ENCODE measurements around the gene RNASE12.

The RNASE12 gene

DNA sequence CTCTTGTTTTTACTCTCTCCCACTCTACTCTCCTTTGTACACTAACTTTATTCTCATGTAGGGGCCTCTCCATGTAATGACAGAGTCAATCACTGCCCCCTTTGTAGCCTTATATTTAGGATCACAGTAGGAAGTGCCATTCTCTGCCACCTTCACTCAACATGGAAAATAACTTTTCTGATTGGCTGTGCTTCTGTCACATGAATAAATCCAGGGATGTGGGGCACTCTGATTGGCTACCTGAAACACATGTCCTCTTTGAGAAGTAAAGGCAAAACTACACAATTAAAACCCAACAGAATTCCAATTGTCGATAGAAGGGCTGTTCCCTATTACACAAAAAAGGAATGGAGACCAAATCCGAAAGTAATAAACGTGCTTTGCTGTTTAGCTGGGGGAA lies 30.2 kb downstream of the RNASE12 start, which contains the start of gene RNASE9:
TSS of gene RNASE9 (minus strand) at position 87 of the 400 bp plus-strand sequence.
- Mint-ChIP-seq H3K4me1 (no peaks in the 10 kb centered on the region), H3K4me3 (no peak within 1 kb of the TSS), H3K27me3 (no peaks in the 10 kb centered on the region), H3K27ac (ENCODE audit: low read depth) (no peak within 1 kb of the TSS), H3K9me3 (no peaks in the 10 kb centered on the region), H3K36me3 (ENCODE audit: insufficient read depth) (no peaks in the 10 kb centered on the region)
- DNase-seq (ENCODE audit: low spot score in 2 of 2) (no peak), ATAC-seq (replicated peaks; ENCODE audit: extremely low read depth, poor library complexity, severe bottlenecking) (no peak)

- ATAC-seq (replicated peaks; ENCODE audit: extremely low read depth, poor library complexity, severe bottlenecking), result no peak
- H3K36me3 Mint-ChIP-seq (ENCODE audit: insufficient read depth), result no peaks in the 10 kb centered on the region
- H3K4me3 Mint-ChIP-seq, result no peak overlapping the region
These were observed 31.7 kb downstream of the RNASE12 start for GRCh38 chr14:20559461-20559904.

DNA sequence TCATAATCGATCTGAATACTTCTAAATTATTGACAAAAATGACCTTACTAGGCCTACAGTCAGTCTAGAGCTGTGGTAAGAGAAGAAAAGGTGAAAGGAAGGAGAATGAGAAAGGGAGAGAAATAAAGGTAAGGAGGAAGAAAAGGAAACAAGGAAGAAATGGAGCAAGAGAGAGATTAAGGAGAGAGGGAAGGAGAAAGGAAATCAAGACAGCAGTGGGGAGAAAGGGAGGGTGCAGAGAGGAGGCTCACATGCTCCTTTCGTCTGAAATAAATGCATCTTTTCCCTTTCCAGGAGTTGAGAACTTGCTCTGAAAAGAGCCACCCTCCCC lies 34.0 kb downstream of the RNASE12 start:
- no peak for DNase-seq (ENCODE audit: low spot score in 2 of 2)
- H3K9me3 Mint-ChIP-seq, result no peaks in the 10 kb centered on the region
- H3K36me3 Mint-ChIP-seq (ENCODE audit: insufficient read depth), result no peaks in the 10 kb centered on the region
- H3K27ac Mint-ChIP-seq (ENCODE audit: low read depth), result no peak overlapping the region
- no peak for ATAC-seq (replicated peaks; ENCODE audit: extremely low read depth, poor library complexity, severe bottlenecking)
- no peak overlapping the region for H3K4me3 Mint-ChIP-seq
- no peaks in the 10 kb centered on the region for H3K27me3 Mint-ChIP-seq
- H3K4me1 Mint-ChIP-seq, result no peaks in the 10 kb centered on the region

More at GRCh38 chr14:20559461-20559904, 31.7 kb downstream of the RNASE12 start:
- DNase-seq (ENCODE audit: low spot score in 2 of 2), result no peak
- no peak overlapping the region for H3K27ac Mint-ChIP-seq (ENCODE audit: low read depth)
- no peaks in the 10 kb centered on the region for H3K4me1 Mint-ChIP-seq
- no peaks in the 10 kb centered on the region for H3K27me3 Mint-ChIP-seq
- H3K9me3 Mint-ChIP-seq, result no peaks in the 10 kb centered on the region

DNA sequence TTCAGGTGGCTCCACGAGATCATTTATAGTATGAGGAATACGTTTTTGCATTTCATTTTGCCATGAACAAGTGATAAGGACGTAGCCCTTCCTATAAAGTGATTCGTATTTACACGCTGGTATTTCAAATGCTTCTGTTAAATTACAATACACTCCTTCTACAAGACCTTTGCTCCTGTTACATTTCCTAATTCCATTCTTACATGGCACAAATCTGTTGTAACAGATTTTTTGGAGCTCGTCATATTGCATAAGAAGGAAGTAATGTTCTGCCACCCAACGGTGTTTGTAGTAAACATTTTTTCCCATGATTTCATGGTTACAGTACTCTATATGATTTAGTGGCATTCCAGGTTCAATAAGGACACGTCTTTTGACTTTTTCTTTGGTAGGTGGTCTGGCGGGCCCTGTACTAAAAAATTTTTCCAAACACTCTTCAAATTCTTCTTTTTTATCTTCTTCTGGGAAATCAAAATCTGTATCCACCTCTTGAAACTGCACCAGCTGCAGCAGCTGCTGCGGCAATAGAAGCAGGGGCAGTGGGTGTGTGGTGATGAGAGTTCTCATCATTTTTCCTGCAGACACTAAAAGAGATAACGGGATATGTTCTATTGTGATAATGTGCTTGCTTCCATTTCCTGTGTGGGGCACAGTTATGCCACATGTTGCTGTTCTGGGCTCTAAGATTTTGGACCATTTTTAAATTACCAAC lies 34.5 kb downstream of the RNASE12 start:
- DNase-seq (ENCODE audit: low spot score in 2 of 2) (no peak), ATAC-seq (replicated peaks; ENCODE audit: extremely low read depth, poor library complexity, severe bottlenecking) (no peak)
- Mint-ChIP-seq H3K27ac (ENCODE audit: low read depth) (no peak overlapping the region), H3K36me3 (ENCODE audit: insufficient read depth) (no peaks in the 10 kb centered on the region), H3K9me3 (no peaks in the 10 kb centered on the region), H3K4me3 (no peak overlapping the region), H3K4me1 (no peaks in the 10 kb centered on the region), H3K27me3 (no peaks in the 10 kb centered on the region)

GRCh38 chr14:20555845-20556244 lies 35.3 kb downstream of the RNASE12 start:
- H3K4me1 Mint-ChIP-seq, result no peaks in the 10 kb centered on the region
- H3K4me3 Mint-ChIP-seq, result no peak overlapping the region
- no peaks in the 10 kb centered on the region for H3K9me3 Mint-ChIP-seq
- H3K27me3 Mint-ChIP-seq, result no peaks in the 10 kb centered on the region
- ATAC-seq (replicated peaks; ENCODE audit: extremely low read depth, poor library complexity, severe bottlenecking), result no peak
- no peaks in the 10 kb centered on the region for H3K36me3 Mint-ChIP-seq (ENCODE audit: insufficient read depth)
- no peak overlapping the region for H3K27ac Mint-ChIP-seq (ENCODE audit: low read depth)
- no peak for DNase-seq (ENCODE audit: low spot score in 2 of 2)

GRCh38 chr14:20553024-20553423 lies 38.2 kb downstream of the RNASE12 start:
- Mint-ChIP-seq H3K9me3 (no peaks in the 10 kb centered on the region), H3K4me1 (no peaks in the 10 kb centered on the region), H3K4me3 (no peak overlapping the region), H3K27ac (ENCODE audit: low read depth) (no peak overlapping the region), H3K36me3 (ENCODE audit: insufficient read depth) (no peaks in the 10 kb centered on the region), H3K27me3 (no peaks in the 10 kb centered on the region)
- no peak for DNase-seq (ENCODE audit: low spot score in 2 of 2)
- no peak for ATAC-seq (replicated peaks; ENCODE audit: extremely low read depth, poor library complexity, severe bottlenecking)

DNA sequence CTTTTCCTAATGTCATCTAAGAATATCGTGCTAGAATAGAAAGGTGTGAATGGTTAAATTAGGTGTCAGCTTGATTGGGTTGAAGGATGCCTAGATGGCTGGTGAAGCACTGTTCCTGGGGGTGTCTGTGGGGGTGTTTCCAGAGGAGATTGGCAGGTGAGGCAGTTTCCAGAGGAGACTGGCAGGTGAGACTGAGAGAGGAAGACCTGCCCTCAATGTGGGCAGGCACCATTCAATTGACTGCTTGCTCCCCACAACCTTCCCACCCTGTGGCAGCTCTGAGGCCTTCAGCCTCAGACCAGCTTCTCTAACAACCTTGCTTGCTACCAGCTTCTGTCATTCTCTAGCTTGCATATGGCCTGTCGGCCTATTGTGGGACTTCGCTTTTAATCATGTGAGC lies 39.6 kb downstream of the RNASE12 start:
- Mint-ChIP-seq H3K27ac (ENCODE audit: low read depth) (no peak overlapping the region), H3K27me3 (peaks cover 7% of the 10 kb centered on the region), H3K4me3 (no peak overlapping the region), H3K4me1 (no peaks in the 10 kb centered on the region), H3K36me3 (ENCODE audit: insufficient read depth) (no peaks in the 10 kb centered on the region), H3K9me3 (no peaks in the 10 kb centered on the region)
- ATAC-seq (replicated peaks; ENCODE audit: extremely low read depth, poor library complexity, severe bottlenecking) (no peak), DNase-seq (ENCODE audit: low spot score in 2 of 2) (no peak)

DNA sequence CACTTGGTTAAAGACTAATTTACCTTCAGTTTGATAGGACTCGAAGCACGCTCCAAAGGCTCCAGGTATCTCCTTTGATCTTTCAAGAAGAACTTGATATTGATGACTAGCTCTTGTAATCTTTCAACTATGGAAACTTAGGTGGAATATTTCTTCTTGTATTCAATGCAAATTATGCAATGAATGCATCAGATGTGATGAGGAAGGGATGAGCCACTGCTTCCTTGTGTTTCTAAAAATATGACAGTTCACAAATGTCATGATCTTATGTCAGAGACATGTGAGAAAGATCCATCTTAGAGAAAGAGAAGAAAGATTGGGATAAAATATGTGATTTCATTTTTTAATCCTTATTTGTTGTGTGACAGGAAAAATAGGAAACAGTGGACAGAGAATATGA lies 40.2 kb downstream of the RNASE12 start:
- DNase-seq (ENCODE audit: low spot score in 2 of 2), result no peak
- no peak overlapping the region for H3K27ac Mint-ChIP-seq (ENCODE audit: low read depth)
- no peaks in the 10 kb centered on the region for H3K36me3 Mint-ChIP-seq (ENCODE audit: insufficient read depth)
- ATAC-seq (replicated peaks; ENCODE audit: extremely low read depth, poor library complexity, severe bottlenecking), result no peak
- H3K9me3 Mint-ChIP-seq, result no peaks in the 10 kb centered on the region
- peaks cover 9% of the 10 kb centered on the region for H3K27me3 Mint-ChIP-seq
- H3K4me1 Mint-ChIP-seq, result no peaks in the 10 kb centered on the region
- H3K4me3 Mint-ChIP-seq, result no peak overlapping the region

- DNase-seq (ENCODE audit: low spot score in 2 of 2) (no peak), ATAC-seq (replicated peaks; ENCODE audit: extremely low read depth, poor library complexity, severe bottlenecking) (no peak)
- Mint-ChIP-seq H3K4me1 (no peaks in the 10 kb centered on the region), H3K4me3 (no peak overlapping the region), H3K9me3 (no peaks in the 10 kb centered on the region), H3K27ac (ENCODE audit: low read depth) (no peak overlapping the region), H3K27me3 (peaks cover 32% of the 10 kb centered on the region), H3K36me3 (ENCODE audit: insufficient read depth) (no peaks in the 10 kb centered on the region)
These were observed 42.6 kb downstream of the RNASE12 start for GRCh38 chr14:20548414-20549158.

GRCh38 chr14:20546877-20547276 lies 44.3 kb downstream of the RNASE12 start:
- Mint-ChIP-seq H3K27ac (ENCODE audit: low read depth) (no peak overlapping the region), H3K9me3 (no peaks in the 10 kb centered on the region), H3K4me1 (no peaks in the 10 kb centered on the region), H3K36me3 (ENCODE audit: insufficient read depth) (no peaks in the 10 kb centered on the region), H3K4me3 (no peak overlapping the region), H3K27me3 (peaks cover 48% of the 10 kb centered on the region)
- ATAC-seq (replicated peaks; ENCODE audit: extremely low read depth, poor library complexity, severe bottlenecking), result no peak
- no peak for DNase-seq (ENCODE audit: low spot score in 2 of 2)
